Activated naive CD4-positive, alpha-beta T cell treated with Interleukin-2 at 50 U/mL for 16 hours (primary cell): Measurements from ENCODE around the gene PPARD.
"Not testable (repeated sequence)": the region's sequence is repeated elsewhere in the genome, so short reads cannot be mapped to it uniquely, and the experiment has no call there.

Experiments used
- DNase-seq: peaks from one replicate; pipeline ENCODE4 v3.0.0-alpha.2; 2020

Gene PPARD

GRCh38 chr6:35388030-35388429 lies 45.7 kb downstream of the PPARD start:
- DNase-seq, result no peak

GRCh38 chr6:35388772-35389352 lies 46.5 kb downstream of the PPARD start:
- no peak for DNase-seq

DNA sequence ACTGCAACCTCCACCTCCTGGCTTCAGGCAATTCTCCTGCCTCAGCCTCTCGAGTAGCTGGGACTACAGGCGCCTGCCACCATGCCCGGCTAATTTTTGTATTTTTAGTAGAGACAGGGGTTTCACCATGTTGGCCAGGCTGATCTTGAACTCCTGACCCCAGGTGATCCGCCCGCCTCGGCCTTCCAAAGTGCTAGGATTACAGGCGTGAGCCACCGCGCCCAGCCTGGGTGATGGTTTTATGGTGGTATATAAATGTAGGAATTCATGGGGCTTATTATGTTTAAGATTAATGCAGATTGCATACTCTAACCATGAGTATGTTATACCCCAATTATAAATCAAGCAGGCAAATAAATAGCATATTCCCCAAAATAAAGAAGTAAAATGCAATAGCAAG lies 47.0 kb downstream of the PPARD start:
- not testable (repeated sequence) for DNase-seq

- no peak for DNase-seq
Measured at GRCh38 chr6:35391240-35391968, 49.0 kb downstream of the PPARD start.

DNA sequence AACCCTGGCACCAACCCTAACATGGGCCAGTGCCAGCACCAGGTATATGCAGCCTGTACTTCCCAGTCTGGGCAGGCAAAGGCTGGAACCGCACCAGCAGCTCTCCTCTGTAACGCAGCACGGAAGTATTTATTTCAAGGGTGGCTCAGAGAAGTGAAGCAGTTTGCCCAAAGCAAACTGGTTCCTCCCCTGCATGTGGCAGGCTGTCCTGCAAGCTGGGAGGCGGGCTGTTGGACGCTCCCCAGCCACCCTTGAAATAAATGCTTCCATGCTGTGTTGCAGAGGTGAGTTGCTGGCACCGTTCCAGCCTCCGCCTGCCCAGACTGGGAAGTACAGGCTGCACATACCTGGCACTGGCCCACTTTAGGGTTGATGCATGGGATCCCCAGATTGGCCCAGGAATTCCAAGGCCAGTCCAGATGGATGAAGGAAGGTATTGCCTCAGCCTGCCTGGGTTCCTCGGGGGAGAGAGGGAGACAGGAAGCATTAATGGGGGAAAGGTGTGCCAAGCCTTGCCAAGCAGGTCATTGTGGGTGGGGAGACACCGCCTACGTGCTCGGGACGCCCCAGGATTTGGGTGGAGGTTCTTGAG lies 49.8 kb downstream of the PPARD start:
- no peak for DNase-seq

- no peak for DNase-seq
Measured at GRCh38 chr6:35392773-35393672, 50.7 kb downstream of the PPARD start.

- no peak for DNase-seq
Measured at GRCh38 chr6:35396991-35397390, 54.6 kb downstream of the PPARD start.

GRCh38 chr6:35397806-35398418 lies 55.6 kb downstream of the PPARD start:
- no peak for DNase-seq

- no peak for DNase-seq
Measured at GRCh38 chr6:35398526-35398925, 56.2 kb downstream of the PPARD start.

DNA sequence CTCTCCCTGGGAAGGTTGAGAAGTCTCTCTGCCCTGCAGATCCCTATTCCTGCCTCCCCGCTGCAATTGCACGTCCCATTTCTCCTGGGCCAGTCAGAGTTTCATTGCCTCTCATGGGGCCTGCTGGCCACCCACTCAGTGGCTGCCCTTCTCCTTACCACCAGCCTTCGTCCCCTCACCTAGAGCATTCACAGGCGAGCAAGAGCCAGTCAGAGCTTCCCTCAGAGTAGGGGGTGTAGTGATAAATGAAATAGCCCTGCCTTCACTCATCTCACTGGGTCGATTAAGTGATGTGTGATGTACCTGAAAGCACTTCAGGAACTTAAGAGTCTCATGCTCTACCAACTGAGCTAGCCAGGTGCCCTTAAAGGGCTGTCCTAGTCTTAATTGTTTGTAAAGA lies 57.8 kb downstream of the PPARD start:
- no peak for DNase-seq

GRCh38 chr6:35400901-35401311 lies 58.5 kb downstream of the PPARD start:
- DNase-seq, result no peak

DNA sequence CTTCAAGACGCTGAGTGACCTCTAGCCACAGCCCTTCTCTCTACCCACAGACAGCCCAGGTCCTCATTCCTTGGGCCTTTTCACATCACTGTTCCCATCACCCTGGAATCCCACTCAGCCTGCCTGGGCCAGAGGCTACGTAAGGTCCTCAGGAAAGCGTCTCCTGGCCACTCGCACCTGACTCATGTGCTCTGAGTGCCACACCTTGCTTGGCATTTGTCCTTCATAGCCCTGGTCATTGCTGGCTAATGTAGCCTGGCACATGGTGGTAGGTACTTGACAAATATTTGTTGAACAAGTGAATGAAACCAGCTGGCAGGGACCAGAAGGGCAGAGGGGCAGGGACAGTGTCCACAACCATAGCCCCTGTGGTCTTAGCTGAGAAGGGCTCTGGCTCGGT lies 59.2 kb downstream of the PPARD start:
- DNase-seq, result no peak

GRCh38 chr6:35402136-35402855 lies 59.9 kb downstream of the PPARD start:
- no peak for DNase-seq

DNA sequence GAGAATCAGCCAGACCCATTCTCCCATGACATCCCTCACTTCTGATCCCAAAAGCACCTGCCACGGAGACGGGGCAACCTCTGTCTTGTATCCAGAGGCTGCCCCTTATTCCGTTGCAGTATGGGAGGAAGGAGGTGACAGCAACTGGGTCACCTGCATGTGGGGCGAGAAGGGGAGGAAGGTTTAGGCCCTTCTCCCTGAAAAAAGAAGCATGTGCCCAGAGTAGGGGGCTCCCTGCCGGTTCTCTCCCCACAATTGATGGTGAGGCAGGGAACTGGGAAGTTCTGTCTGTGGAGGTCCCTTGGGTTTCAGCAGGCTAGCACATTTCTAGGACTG lies 60.5 kb downstream of the PPARD start:
- DNase-seq, result no peak

DNA sequence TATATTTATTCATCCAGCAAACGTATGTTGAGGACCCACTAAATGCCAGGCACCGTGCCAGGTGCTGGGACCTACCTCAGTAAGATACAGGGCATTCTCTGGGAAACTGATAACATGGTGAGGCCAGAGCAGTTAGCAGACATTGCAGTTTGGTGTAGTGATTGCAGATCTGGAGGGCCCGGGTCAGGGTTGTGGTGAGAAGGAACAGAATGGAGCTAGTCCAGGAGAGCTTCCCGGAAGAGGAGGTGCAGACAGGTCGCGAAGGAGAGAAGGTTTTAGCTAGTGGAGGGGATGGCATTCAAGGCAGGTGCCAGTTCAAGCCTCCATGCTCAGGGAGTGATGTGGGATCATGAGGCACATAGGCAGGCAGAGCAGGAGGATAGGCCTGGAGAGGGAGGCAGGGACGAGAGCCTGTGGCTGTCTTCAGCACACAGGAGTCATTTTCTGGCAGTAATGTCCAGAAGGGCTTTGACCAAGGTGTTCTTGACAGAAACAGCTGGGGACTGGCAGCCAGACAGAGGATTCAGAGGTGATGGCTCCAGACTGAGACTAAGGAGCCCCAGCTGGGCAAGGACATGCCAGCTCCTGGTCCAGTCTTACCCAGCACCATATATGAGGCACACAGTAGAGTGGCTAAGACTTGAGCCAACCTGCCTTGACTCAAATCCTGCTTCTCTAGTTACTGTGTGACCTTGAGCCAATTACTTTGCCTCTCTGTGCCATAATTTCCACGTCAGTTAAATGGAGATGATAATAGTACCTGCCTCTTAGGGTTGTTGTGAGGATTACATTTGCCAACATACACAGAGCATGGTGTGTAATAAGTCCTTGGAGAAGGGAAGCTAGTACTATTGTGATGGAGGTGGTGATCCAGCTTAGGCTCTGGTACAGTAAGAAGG lies 61.4 kb downstream of the PPARD start:
- DNase-seq, result no peak

DNA sequence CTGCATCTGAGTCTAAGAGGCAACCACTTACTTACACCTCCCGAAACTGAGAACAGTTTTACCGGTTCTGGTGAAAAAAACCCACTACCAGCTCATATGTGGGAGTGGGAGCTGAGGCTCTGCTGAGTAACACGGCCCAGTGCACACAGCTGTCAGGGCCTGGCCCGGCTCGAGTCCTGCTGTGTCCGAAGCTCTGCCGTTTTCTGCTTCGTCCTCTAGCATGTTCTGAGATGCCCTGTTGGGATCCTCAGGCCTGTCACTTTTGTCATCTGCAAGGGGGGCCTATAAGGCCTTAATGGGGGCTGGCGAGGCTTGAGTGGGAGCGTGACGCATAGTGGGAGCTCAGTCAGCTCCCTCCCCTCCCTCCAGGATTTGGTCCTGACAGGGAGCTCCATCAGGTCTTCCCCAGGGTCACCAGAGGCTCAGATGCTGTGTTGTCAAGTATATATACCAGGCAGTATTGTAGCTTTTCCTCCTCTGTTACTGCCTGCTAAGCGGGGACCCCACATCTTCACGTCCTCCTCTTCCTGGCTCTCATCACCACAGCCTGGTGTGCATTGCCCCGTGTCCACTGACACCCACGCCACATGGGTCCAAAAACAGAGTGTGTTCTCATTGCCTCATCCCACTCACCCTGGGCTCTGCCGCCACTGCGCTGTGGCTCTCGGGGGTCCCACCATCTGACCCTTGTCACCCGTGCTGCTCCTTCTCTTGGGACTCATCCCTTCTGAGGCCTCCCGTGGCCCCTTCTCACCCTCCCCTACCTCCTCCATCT lies 64.5 kb downstream of the PPARD start:
- no peak for DNase-seq

DNA sequence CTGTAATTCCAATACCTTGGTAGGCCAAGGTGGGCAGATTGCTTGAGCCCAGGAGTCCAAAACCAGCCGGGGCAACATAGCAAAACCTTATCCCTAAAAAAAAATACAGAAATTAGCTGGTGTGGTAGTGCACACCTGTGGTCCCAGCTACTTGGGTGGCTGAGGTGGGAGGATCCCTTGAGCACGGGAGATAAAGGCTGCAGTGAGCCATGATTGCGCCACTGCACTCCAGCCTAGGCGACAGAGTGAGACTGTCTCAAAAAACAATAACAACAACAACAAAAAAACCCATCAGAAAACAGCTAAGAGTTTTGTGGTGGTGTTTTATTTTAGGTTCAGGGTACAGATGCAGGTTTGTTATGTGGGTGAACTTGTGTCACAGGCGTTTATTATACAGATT lies 66.9 kb downstream of the PPARD start:
- DNase-seq, result no peak

- DNase-seq, result no peak
Measured at GRCh38 chr6:35410131-35410530, 67.8 kb downstream of the PPARD start.

GRCh38 chr6:35411066-35411465 lies 68.7 kb downstream of the PPARD start:
- no peak for DNase-seq

- no peak for DNase-seq
Measured at GRCh38 chr6:35412102-35412501, 69.7 kb downstream of the PPARD start.

DNA sequence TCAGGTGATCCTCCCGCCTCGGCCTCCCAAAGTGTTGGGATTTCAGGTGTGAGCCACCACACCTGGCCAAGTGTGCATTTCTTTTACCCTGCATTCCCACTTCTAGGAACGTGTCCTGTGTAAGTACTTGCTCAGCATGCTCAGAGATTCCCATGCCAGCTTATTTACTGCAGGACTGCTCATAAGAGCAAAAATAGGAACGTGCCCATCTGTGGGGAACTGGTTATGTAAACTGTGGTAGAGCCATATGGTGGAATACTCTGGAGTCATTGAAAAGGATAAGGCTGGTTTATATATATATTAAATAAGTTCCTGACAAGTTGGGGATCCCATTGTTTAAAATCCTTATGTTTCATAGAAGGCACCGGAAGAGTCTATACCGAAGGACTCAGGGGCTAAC lies 71.6 kb downstream of the PPARD start:
- no peak for DNase-seq
